22Rv1 (cell line): ENCODE measurements around the gene LSM2.

Experiments used
- CTCF ChIP-seq: fragments of 450-650 bp; IDR thresholded peaks from 2 replicates; pipeline ENCODE4 v1.5.1; 2017; ENCODE audit warnings: mild to moderate bottlenecking
- ZFX ChIP-seq: fragments of 450-650 bp; IDR thresholded peaks from 2 replicates; pipeline ENCODE4 v1.6.1; 2017; ENCODE audit warnings: antibody characterized with exemption, borderline replicate concordance

DNA sequence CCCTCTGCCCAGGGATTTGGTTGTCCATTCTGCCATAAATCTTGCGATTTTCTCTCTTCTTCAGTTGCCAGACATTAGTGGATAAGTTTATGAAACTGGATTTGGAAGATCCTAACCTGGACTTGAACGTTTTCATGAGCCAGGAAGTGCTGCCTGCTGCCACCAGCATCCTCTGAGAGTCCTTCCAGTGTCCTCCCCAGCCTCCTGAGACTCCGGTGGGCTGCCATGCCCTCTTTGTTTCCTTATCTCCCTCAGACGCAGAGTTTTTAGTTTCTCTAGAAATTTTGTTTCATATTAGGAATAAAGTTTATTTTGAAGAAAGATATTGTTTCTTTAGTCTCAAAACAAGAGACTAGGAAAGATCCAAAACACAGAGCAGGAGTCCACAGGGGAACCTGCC lies 44.4 kb downstream of the LSM2 start, which contains the start of gene SAPCD1:
- TF ChIP-seq CTCF (no peak), ZFX (no peak)
